Measurements from ENCODE around the gene RAB1A.
"Not testable (repeated sequence)": the region's sequence is repeated elsewhere in the genome, so short reads cannot be mapped to it uniquely, and the experiment has no call there.

Gene RAB1A

GRCh38 chr2:65133626-65134025 lies 3.7 kb upstream of the RAB1A start:
- 76% methylated on average over 4 of the region's 4 CpGs for WGBS
- Histone ChIP-seq H3K9ac (ENCODE audit: low read depth, low read length) (no peak overlapping the region), H3K36me3 (ENCODE audit: insufficient read depth, low read length) (no peaks in the 10 kb centered on the region), H3K4me3 (ENCODE audit: low read length) (no peak overlapping the region), H3K4me1 (ENCODE audit: insufficient read depth, low read length) (peaks cover 5% of the 10 kb centered on the region; the same call in 1 of the 2 replicates), H3K27me3 (ENCODE audit: insufficient read depth, low read length) (no peaks in the 10 kb centered on the region), H3K27ac (ENCODE audit: low read depth, low read length) (no peak overlapping the region), H3K9me3 (ENCODE audit: insufficient read depth, low read depth, low read length) (no peaks in the 10 kb centered on the region)

- not testable (repeated sequence) for H3K9ac ChIP-seq (ENCODE audit: low read depth, low read length); H3K9me3 ChIP-seq (ENCODE audit: insufficient read depth, low read depth, low read length); H3K27me3 ChIP-seq (ENCODE audit: insufficient read depth, low read length); H3K27ac ChIP-seq (ENCODE audit: low read depth, low read length); H3K36me3 ChIP-seq (ENCODE audit: insufficient read depth, low read length); H3K4me3 ChIP-seq (ENCODE audit: low read length)
- H3K4me1 ChIP-seq (ENCODE audit: insufficient read depth, low read length), result peaks cover 10% of the 10 kb centered on the region; the same call in 1 of the 2 replicates
- WGBS, result 94% methylated on average over 15 of the region's 15 CpGs
These were observed 3.0 kb upstream of the RAB1A start for GRCh38 chr2:65132930-65133329.

GRCh38 chr2:65130664-65131175 lies 814 bp upstream of the RAB1A start:
- Histone ChIP-seq H3K4me3 (ENCODE audit: low read length) (peak overlapping the region; percentile 97), H3K27ac (ENCODE audit: low read depth, low read length) (peak overlapping the region; percentile 92), H3K4me1 (ENCODE audit: insufficient read depth, low read length) (peaks cover 24% of the 10 kb centered on the region), H3K9ac (ENCODE audit: low read depth, low read length) (peak overlapping the region; percentile 90), H3K27me3 (ENCODE audit: insufficient read depth, low read length) (no peaks in the 10 kb centered on the region), H3K36me3 (ENCODE audit: insufficient read depth, low read length) (no peaks in the 10 kb centered on the region), H3K9me3 (ENCODE audit: insufficient read depth, low read depth, low read length) (no peaks in the 10 kb centered on the region)
- 5% methylated on average over 17 of the region's 19 CpGs for WGBS

GRCh38 chr2:65129286-65129825 lies 550 bp downstream of the RAB1A start:
- WGBS, result 0% methylated on average over 29 of the region's 29 CpGs
- Histone ChIP-seq H3K27ac (ENCODE audit: low read depth, low read length) (peak overlapping the region; percentile 98), H3K4me1 (ENCODE audit: insufficient read depth, low read length) (peaks cover 28% of the 10 kb centered on the region)

GRCh38 chr2:65128297-65129190 lies 1.4 kb downstream of the RAB1A start:
- Histone ChIP-seq H3K9me3 (ENCODE audit: insufficient read depth, low read depth, low read length) (no peaks in the 10 kb centered on the region), H3K27ac (ENCODE audit: low read depth, low read length) (no peak overlapping the region), H3K36me3 (ENCODE audit: insufficient read depth, low read length) (no peaks in the 10 kb centered on the region), H3K9ac (ENCODE audit: low read depth, low read length) (peak overlapping the region; percentile 95), H3K4me1 (ENCODE audit: insufficient read depth, low read length) (peaks cover 28% of the 10 kb centered on the region), H3K4me3 (ENCODE audit: low read length) (peak overlapping the region; percentile 99), H3K27me3 (ENCODE audit: insufficient read depth, low read length) (no peaks in the 10 kb centered on the region)
- 51% methylated on average over 8 of the region's 8 CpGs for WGBS

More at GRCh38 chr2:65129286-65129825, 550 bp downstream of the RAB1A start:
- H3K36me3 ChIP-seq (ENCODE audit: insufficient read depth, low read length), result no peaks in the 10 kb centered on the region
- H3K9me3 ChIP-seq (ENCODE audit: insufficient read depth, low read depth, low read length), result no peaks in the 10 kb centered on the region
- H3K27me3 ChIP-seq (ENCODE audit: insufficient read depth, low read length), result no peaks in the 10 kb centered on the region
- peak overlapping the region; percentile 99 for H3K4me3 ChIP-seq (ENCODE audit: low read length)
- H3K9ac ChIP-seq (ENCODE audit: low read depth, low read length), result peak overlapping the region; percentile 95

- H3K9me3 ChIP-seq (ENCODE audit: insufficient read depth, low read depth, low read length); H3K9ac ChIP-seq (ENCODE audit: low read depth, low read length); H3K27me3 ChIP-seq (ENCODE audit: insufficient read depth, low read length); H3K36me3 ChIP-seq (ENCODE audit: insufficient read depth, low read length); H3K4me3 ChIP-seq (ENCODE audit: low read length); H3K27ac ChIP-seq (ENCODE audit: low read depth, low read length): not testable (repeated sequence)
- H3K4me1 ChIP-seq (ENCODE audit: insufficient read depth, low read length), result peaks cover 25% of the 10 kb centered on the region
- 91% methylated on average over 6 of the region's 7 CpGs for WGBS
These were observed 4.4 kb downstream of the RAB1A start for GRCh38 chr2:65125457-65125856.

GRCh38 chr2:65122313-65122712 lies 7.6 kb downstream of the RAB1A start:
- WGBS, result 99% methylated on average over 6 of the region's 7 CpGs

GRCh38 chr2:65120990-65121693 lies 8.8 kb downstream of the RAB1A start:
- Histone ChIP-seq H3K36me3 (ENCODE audit: insufficient read depth, low read length) (0 out of 2 replicates have a peak, but pooled peaks cover 2% of the 10 kb centered on the region), H3K27ac (ENCODE audit: low read depth, low read length) (no peak overlapping the region), H3K9ac (ENCODE audit: low read depth, low read length) (no peak overlapping the region), H3K4me1 (ENCODE audit: insufficient read depth, low read length) (peaks cover 7% of the 10 kb centered on the region; the same call in 1 of the 2 replicates), H3K27me3 (ENCODE audit: insufficient read depth, low read length) (no peaks in the 10 kb centered on the region), H3K4me3 (ENCODE audit: low read length) (no peak overlapping the region), H3K9me3 (ENCODE audit: insufficient read depth, low read depth, low read length) (no peaks in the 10 kb centered on the region)
- 96% methylated on average over 3 of the region's 5 CpGs for WGBS

More at GRCh38 chr2:65122313-65122712, 7.6 kb downstream of the RAB1A start:
- H3K9ac ChIP-seq (ENCODE audit: low read depth, low read length), result no peak overlapping the region
- no peak overlapping the region for H3K4me3 ChIP-seq (ENCODE audit: low read length)
- H3K27ac ChIP-seq (ENCODE audit: low read depth, low read length), result no peak overlapping the region
- no peaks in the 10 kb centered on the region for H3K9me3 ChIP-seq (ENCODE audit: insufficient read depth, low read depth, low read length)
- 0 out of 2 replicates have a peak, but pooled peaks cover 2% of the 10 kb centered on the region for H3K36me3 ChIP-seq (ENCODE audit: insufficient read depth, low read length)
- no peaks in the 10 kb centered on the region for H3K27me3 ChIP-seq (ENCODE audit: insufficient read depth, low read length)
- H3K4me1 ChIP-seq (ENCODE audit: insufficient read depth, low read length), result peaks cover 18% of the 10 kb centered on the region

GRCh38 chr2:65116645-65117044 lies 13.3 kb downstream of the RAB1A start:
- Histone ChIP-seq H3K27me3 (ENCODE audit: insufficient read depth, low read length) (no peaks in the 10 kb centered on the region), H3K9ac (ENCODE audit: low read depth, low read length) (no peak overlapping the region), H3K4me3 (ENCODE audit: low read length) (no peak overlapping the region), H3K9me3 (ENCODE audit: insufficient read depth, low read depth, low read length) (no peaks in the 10 kb centered on the region), H3K36me3 (ENCODE audit: insufficient read depth, low read length) (0 out of 2 replicates have a peak, but pooled peaks cover 2% of the 10 kb centered on the region), H3K4me1 (ENCODE audit: insufficient read depth, low read length) (no peaks in the 10 kb centered on the region), H3K27ac (ENCODE audit: low read depth, low read length) (no peak overlapping the region)

- Histone ChIP-seq H3K4me1 (ENCODE audit: insufficient read depth, low read length) (no peaks in the 10 kb centered on the region), H3K4me3 (ENCODE audit: low read length) (no peak overlapping the region), H3K9ac (ENCODE audit: low read depth, low read length) (no peak overlapping the region), H3K27ac (ENCODE audit: low read depth, low read length) (no peak overlapping the region), H3K36me3 (ENCODE audit: insufficient read depth, low read length) (0 out of 2 replicates have a peak, but pooled peaks cover 2% of the 10 kb centered on the region), H3K9me3 (ENCODE audit: insufficient read depth, low read depth, low read length) (no peaks in the 10 kb centered on the region), H3K27me3 (ENCODE audit: insufficient read depth, low read length) (no peaks in the 10 kb centered on the region)
These were observed 15.0 kb downstream of the RAB1A start for GRCh38 chr2:65114921-65115320.

GRCh38 chr2:65113816-65114215 lies 16.1 kb downstream of the RAB1A start:
- WGBS, result no CpG with 5 or more reads among the region's 2 CpGs
- Histone ChIP-seq H3K36me3 (ENCODE audit: insufficient read depth, low read length) (0 out of 2 replicates have a peak, but pooled peaks cover 2% of the 10 kb centered on the region), H3K4me1 (ENCODE audit: insufficient read depth, low read length) (no peaks in the 10 kb centered on the region)

More at GRCh38 chr2:65113816-65114215, 16.1 kb downstream of the RAB1A start:
- Histone ChIP-seq H3K9ac (ENCODE audit: low read depth, low read length) (no peak overlapping the region), H3K9me3 (ENCODE audit: insufficient read depth, low read depth, low read length) (no peaks in the 10 kb centered on the region), H3K27me3 (ENCODE audit: insufficient read depth, low read length) (no peaks in the 10 kb centered on the region), H3K4me3 (ENCODE audit: low read length) (no peak overlapping the region), H3K27ac (ENCODE audit: low read depth, low read length) (no peak overlapping the region)
